Stimulated activated CD4-positive, alpha-beta T cell treated with anti-CD3 and anti-CD28 coated beads, Interleukin-15, amount 100 ng/mL, for 48 hours (primary cell): ENCODE data around the gene HAGHL.
"Not testable (repeated sequence)": the region's sequence is repeated elsewhere in the genome, so short reads cannot be mapped to it uniquely, and the experiment has no call there.

Source experiments
- DNase-seq, 2 donors: peaks; one replicate each; pipeline ENCODE4 v3.0.0-alpha.2; 2020; ENCODE audit warnings: low read depth in 2 of 2

Gene HAGHL

DNA sequence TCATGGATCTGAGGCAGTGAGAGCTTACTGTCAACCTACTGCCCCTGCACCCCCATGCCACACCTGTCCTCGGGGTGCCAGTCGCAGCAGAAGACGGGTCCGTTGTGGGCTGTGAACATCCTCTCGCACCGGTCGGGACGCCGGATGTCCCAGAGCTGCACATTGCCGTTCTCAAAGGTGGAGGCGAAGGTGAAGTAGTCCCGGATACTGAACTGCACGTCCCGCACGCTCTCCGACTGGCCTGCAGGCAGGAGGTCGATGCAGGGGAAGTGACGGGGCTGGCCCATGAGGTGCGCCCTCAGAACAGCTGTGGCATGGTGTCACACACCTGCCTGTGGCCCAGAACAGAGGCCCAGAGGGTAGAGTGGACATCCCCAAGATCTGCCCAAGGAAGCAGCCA is 39.4 kb upstream of the HAGHL start:
- DNase-seq: no peak

DNA sequence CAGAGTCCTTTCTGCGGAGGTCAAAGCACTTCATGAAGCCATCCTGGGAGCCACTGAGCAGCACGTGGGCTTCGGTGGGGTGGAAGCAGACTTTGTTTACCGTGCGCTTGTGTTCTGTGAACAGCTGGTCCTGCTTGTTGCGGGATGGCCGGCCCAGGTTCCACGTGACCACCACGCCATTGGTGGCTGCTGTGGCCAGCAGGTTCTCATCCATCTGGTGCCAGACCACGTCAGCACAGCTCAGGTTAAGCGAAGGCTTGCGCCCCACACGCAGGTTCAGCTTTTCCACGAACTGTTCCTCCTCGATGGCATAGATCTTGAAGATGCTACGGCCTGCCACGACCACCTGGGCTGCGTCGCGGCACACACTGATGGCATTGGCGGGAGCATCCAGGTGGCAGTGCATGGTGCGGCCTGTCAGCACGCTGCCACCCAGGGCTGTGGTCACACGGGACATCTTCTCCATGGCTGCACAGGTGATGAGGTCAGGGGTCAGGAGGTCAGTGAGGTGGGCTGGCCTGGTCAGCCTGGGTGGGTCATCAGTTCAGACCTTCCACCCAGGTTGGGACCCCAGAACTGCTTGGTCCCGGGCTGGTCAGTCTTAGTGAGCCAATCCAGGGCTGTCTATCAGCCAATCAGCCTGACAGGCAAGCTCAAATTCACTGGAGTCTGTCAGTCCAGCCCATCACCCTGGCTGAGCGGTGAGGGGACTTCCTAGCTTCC is 37.6 kb upstream of the HAGHL start:
- DNase-seq: no peak

DNA sequence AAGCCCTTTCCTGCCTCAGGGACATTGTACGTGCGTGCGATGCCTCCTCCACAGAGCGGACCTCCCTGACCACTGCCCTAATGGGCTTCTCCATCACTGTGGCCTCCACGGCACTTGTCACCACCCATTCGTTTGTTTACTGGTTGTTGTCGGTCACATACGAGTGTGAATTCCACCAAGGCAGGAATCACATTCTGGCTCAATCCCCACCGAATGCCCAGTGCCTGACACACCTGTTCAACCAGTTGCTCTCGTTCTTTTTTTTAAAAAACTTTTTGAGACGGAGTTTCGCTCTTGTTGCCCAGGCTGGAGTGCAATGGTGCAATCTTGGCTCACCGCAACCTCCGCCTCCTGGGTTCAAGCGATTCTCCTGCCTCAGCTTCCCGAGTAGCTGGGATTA is 35.7 kb upstream of the HAGHL start:
- not testable (repeated sequence) for DNase-seq

DNA sequence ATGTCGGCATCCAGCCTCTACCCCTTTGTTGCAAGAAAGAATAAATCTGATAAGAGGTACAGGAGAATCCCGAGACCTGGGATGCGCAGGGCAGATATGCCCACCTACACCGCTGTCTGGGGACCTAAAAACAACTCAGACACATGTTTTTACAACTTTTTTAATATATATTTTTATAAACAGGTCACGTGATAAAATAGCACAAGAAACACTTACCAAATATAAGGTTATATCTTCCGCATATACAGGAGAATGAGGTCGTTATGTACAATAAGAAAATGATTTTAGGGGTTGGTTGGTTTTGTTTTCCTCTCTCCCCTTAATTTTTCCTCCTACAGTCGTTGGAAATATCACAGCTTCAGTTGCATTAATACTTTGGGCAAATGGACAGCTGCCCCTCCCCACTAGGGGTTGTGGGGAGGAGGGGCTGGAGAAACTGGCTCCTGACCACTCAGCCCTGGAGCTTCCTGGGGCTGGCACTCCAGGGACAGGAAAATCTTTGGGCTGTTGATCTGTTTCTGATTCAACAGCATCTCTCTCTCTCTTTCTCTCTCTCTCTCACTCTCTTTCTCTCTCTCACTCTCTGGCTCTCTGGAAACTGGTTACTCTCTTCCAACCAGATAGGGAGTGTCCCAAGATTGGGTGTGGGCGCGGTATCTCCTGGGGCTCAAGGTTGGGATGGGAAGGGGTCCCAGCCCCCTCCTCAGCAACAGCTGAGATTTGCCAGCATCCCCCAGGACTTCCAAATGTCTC is 34.4 kb upstream of the HAGHL start:
- no peak for DNase-seq

DNA sequence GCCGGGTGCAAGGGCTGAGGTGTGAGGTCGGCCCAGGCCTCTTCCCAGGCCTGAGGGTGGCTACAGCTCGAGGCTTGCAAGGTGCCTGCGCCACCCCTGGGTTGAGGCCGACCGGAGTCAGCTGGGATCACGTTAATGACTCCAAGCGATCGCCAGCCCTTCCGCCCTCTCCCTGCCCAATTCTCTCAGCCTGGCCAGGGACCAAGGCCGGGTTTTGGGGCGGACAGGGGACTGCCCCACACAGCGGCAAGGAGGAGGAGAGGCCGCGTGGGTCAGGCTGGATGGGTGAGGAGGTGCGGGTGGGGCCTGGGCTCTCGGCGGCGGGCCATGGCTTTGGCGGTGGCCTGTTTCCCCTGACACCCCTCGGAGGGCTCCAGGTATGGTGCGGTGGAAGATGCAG is 33.5 kb upstream of the HAGHL start:
- no peak for DNase-seq

DNA sequence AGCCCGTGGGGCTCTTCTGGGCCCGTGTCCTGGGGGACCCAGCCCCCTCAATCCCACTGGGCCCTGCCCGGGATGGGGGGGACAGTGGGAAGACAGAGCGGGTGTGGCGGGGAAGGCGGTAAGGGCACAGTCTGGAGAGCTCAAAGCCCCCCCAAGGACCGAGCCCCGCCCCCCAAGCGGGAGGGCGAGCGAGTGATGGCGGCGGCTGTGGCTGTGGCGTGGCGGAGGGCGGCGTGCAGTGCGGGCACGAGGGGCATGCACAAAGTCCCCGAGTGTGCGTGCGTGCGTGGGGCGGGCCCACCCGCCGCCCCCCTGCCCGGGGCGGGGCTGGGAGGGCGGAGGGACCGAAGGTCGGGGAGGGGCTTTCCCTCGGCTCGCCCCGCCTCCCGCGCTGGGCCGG is 33.1 kb upstream of the HAGHL start:
- no peak for DNase-seq

DNA sequence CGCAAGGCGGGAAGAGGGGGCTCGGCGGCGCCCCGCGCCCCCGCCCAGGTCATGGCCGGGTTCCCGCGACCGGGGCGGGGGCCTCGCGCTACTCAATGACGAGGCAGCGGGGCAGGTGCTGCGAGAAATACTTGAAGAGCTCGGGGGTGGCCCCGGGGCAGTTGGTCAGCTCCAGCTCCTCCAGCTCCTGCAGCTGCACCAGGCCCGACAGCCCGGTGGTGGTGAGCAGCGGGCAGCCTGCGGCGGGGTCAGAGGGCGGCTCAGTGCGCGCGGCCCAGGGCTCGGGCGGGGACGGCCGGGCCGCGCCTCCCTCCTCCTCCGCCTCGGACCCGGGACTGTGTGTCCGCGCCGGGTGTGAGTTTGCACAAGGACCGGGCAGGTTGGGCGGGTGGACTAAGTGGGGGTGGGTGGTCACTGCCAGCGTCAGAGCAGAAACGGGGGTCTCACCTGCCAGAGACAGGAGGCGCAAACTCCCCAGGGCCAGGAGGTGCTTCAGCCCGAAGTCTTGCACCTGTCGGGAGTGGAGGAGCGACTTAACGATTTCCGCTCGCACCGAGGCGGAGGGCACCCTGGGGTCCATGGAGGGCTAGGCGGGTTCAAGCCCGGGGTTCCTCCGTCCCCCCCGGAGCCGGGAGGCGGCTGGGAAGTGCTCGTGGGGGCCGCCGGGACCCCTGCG is 32.6 kb upstream of the HAGHL start:
- DNase-seq: no peak

DNA sequence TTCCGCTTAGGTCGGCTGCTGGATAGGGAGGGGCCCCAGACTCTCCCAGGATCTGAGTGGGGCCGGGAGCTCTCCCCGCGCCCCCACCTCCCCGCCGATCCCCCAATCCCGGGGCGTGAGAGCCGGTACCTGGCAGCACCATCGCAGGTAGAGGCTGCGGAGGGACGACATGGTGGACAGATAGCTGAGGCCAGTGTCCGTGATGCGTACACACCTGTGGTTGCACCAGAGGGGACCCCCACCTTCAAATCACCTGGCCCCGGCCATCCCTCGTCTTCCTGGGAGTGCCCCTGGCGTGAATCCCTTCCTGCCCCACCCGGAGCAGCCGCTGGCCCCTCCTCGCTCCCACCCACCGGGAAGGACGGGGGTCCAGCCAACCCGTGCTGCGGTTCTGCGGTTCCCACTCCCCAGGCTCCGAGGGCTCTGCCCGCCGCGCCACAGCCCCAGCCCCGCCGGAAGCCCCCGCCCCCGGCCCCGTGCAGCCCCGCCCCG is 32.0 kb upstream of the HAGHL start:
- DNase-seq: no peak

DNA sequence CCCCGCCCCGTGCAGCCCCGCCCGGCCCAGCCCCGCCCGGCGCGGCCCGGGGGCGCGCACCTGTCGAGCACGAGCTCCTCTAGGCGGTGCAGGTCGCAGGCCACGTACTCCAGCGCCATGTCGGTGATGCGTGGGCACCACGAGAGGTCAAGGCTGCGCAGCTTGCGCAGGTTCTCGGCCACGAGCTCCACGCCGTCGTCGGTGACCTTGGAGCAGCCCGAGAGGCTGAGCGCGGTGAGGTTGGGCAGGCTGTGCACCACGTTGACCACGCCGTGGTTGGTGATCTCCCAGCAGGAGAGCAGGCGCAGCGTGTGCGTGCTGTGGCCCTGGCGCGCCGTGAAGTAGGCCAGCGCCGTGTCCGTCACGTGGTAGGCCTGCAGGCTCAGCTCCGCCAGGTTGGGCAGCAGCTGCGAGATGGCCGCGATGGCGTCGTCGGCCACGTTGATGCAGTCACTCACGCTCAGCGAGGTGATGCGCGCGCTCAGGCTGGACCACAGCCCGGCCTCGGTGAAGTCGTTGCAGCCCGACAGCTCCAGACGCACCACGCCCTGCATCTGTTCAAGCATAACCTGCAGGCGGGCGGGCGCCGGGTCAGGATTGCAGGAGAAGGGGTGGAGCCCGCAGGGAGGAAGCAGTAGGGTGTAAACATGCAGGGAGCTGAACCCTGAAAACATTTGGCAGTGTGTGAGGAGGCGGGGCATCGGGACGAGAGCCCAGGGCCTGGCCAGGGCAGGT is 31.4 kb upstream of the HAGHL start:
- DNase-seq: peak in 1 of 2 donors; percentile 73

DNA sequence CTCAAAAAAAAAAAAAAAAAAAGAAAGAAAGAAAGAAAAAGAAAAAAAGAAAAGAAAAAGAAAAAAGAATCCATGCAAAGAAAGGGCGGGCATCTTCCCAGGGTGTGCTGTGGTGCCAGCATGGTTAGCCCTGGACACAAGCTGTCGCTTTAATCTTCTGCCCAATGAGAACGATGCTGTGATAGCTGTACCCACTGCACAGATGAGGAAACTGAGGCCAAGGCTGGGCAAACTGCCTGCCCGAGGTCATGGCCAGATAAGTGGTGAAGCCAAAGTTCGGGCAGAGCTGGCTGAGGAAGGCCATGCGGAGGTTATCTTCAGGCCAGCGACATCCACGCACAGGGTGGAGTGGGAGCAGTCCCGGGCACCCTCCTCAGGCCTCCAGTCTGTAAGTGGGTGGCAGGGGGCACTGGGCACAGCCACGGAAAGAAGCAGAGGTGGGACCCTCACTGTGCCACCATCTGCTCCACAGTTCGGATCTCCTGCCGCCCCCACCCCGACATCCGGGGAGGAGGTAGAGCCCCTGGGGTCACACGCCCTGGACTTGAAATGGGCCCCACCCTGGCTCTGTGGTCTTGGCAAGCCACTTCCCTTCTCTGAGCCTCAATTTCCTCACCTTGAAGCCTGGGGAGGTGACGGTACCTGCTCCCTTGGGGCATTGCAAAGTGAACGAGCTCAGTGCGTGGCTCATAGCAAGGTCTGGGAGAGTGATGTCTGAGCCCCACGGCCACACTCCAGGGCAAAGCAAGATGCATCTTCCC is 27.8 kb upstream of the HAGHL start:
- no peak for DNase-seq

DNA sequence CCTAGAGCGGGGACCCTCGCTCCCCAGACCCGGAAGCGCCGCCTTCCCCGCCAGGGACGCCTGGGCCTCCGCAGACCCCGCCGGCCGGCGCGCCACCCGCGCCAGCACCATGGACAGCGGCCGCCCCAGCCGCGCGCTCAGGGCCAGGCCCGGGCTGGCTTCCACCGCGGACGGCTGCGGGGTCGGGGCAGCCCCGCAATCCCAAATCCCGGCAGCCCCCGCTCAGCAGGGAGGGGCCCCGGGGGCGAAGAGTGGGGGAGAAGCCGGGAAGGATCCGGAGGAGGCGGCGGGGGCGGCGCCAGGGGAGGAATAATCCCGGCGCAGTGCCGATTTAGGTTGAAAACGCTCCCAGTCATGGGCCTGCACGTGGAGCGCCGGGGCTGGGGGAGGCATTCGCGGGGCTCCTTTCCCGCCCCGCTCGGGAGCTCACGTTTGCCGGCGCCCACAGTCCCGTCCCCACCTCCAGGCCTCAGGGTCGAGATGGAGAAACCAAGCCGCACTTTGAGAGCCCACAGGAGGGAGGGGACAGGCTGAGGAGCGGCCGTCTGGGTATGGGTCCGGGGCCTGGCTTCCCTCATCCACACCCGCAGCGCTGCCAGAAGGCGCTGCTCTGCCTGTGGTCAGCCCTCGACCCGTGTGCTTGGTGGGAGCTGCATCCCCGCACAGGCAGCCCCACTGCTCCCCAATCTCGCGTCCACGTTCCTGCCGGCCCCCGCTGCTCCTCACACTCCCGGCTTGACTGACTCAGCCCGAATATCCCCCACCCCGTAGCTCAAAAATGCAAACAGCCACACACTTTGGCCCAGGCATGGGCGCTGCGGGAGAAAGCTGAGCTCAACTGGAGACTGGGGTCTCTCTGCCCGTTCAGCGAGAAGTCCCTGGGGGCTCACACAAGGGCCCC is 26.0 kb upstream of the HAGHL start:
- DNase-seq: no peak

DNA sequence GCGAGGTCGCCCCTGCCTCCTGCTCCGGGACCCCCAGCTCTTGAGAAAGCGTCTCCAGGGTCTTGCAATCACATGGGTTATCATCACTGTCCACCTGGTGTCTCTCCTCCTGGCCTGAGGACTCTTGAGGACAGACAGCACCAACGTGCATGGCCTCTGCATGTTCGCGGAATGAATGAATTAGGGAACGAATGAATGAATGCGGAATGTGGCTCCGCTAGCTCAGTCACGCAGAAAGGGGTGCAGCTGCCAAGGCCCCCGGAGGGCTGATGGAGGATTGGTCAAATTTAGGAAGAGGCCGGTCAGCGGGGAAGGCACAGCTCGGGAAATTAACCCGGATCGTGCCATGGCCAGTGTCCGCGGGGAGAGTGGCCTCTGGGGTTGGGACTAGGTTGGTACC is 24.6 kb upstream of the HAGHL start:
- no peak for DNase-seq

DNA sequence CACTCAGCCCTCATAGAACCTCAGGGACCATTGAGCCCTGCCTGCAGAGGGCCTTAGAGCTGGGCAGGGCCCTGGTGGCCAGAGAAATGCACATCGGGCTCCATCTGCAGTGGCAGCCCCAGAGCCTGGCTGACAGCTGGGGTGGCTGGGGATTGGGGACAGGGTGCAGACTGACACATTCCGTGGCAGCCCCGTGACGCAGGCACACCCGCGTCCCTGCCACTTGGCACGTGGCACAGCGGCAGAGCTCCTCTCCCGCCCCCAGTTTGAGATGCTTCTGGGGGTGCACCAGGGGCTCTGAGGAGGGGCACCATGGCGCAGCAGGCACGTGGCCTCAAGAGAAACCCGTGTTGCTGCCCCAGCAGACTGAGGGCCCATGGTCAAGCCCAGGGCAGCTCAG is 23.5 kb upstream of the HAGHL start:
- no peak for DNase-seq

DNA sequence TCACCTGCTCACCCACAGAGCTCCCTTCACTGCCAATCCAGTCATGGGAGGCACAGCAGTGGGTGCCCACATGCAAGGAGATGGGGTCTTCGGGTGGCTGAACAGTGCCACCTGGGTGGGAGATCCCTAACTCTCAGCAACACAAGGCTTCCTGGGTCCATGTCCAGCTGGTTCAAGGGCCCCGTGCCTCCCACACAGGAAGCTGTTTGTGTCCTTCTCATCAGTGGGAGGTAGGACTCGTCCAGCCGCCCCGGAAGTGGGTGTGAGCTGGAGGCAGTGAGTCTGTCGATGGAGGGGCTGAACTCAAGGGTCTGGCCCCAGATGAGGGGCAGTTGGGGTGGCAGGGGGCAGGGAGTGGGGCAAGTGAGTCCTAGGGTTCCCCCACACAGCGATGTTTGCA is 22.9 kb upstream of the HAGHL start:
- no peak for DNase-seq

DNA sequence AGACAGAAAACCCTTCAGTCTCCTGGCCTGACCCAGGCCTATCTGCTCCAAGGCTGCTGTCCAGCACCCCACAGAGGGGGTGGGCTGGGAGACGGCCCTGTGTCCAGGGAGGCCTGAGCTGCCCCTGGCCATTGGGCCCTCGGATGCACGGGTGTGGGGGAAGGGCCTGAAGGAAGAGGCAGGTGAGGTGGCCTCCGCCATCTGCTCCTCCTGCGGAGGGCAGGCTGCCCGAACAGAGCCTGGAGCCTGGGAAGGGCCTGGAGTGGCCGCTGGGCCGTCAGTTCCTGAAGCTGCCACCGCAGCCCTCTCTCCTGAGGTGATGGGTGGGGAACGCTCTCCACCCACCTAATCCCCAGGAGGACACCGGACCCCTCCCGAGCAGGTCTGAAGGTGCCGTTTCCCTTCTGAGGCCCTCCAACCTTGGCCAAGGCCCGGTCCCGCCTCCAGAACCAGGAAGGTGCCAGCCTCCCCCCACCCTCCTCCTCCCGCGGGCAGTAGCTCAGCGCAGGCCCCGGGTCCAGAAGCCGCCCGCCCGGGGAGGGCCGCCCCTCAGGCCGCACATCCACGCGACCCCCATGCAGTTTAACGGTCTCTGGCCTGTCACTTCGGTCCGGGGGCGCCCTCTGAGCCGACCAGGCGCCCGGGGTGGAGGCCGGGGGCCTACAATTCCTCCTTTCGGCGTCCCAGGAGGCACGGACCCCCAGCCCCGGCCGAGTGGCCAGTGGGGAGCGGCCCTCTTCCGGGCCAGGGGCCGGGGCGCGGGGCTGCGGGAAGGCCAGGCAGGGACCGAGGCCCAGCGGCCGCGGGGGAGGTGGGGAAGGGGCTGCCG is 22.1 kb upstream of the HAGHL start:
- DNase-seq: no peak

DNA sequence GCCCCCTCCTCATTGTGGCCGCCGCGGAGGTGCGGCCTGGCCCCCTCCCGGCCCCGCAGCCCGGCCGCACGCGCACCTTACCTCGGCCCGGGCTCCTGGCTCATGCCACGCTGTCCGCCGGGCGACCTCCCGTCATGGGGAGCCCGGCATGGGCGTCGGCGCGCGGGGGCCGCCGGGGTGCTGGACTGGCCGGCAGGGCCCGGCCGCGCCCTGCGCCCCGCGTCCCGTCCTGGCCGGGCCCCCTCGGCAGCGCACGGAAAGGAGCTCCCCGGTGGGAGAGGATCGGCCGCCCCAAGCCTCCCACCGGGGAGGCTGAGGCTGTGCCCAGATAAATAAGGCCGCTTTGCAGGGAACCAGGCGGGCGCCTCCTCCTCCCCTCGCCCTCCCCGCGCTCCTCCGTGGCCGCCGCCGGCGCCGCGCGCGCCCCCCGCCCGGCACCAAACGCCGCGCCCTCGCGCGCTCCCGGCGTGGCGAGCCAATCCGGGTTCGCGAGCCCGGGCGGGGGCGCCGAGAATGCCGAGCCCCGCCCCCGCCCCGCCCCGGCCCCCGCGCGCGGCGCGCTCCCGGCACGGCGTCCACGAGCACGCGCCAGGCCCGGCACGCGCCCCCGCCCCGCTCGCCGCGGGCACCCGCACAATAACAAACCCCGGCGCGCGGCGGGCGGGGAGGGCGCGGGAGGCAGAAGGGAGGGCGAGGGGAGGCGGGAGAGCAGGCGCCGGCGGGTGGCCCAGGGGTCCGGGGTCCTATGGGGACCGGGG is 21.3 kb upstream of the HAGHL start, which contains the start of gene FBXL16:
TSS of gene FBXL16 (minus strand) at position 371 of the 758 bp plus-strand sequence. CDS start 8,396 bp downstream, outside the sequence.
- no peak for DNase-seq

DNA sequence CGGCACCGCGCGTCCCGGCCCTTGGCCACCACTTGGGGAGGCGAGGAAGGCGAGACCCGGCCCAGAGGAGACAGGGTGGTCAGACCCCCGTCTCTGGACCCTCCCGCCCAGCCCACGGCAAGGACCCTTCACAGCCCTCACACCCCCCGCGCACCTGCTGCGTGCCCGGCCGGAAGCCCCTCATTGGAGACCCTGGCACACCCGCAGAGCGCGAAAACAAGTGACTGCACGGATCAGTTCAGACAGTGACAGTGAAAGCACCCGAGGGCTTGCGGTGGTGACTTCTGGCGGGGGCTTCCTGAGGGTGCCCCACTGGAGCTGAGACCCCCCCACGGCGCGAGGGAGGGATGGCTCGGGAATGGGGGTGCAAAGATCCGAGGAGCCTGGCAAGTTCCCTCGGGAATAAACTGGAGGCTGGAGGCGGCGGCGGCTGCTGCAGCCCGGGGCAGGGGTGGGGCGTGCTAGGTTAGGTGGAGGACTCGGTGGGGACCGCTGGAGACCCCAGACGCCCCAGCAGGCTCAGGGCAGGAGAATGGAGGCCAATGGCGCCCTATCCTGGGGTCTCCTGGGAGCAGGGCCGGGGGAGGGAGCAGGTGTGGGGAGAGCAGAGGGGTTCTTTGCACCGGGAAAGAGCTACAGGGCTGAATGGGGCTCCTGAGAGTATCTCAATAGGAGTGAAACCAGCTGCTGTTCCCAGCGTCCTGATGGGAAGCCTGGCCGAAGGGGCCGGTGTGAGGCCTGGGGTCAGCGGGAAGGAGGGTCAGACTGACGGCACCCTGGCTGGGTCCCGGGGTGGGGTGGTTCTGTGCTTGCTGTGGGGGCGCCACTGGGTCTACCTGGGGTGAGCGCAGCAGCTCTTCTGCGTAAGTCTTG is 20.5 kb upstream of the HAGHL start:
- no peak for DNase-seq
